Hepatocyte (in vitro differentiated cells): ENCODE data around the gene BUB1. TPM values are rescaled to one million over a fixed set of nuclear protein-coding genes. Genes with fewer than 3 reads are reported as not detected.

ENCODE experiments used
- DNase-seq: peaks from one replicate; pipeline ENCODE4 v3.0.0-alpha.2; 2016; ENCODE audit warnings: low spot score
- H2AFZ ChIP-seq: fragments of 200-600 bp; sonication (generic); 2 replicates; pipeline ENCODE4 v1.6.0; 2016; ENCODE audit warnings: antibody characterized with exemption, mild to moderate bottlenecking
- H3K27ac ChIP-seq: fragments of 200-600 bp; sonication (generic); 2 replicates; pipeline ENCODE4 v1.5.1; 2016; ENCODE audit warnings: mild to moderate bottlenecking
- H3K27me3 ChIP-seq: fragments of 200-600 bp; sonication (generic); 2 replicates; pipeline ENCODE4 v1.6.1; 2016
- H3K36me3 ChIP-seq: fragments of 200-600 bp; sonication (generic); replicated peaks from 2 replicates; pipeline ENCODE4 v1.5.1; 2016; ENCODE audit warnings: low read depth; ENCODE audit not compliant: insufficient read depth
- H3K4me1 ChIP-seq: fragments of 200-600 bp; sonication (generic); 2 replicates; pipeline ENCODE4 v1.5.1; 2016; ENCODE audit warnings: mild to moderate bottlenecking, moderate library complexity; ENCODE audit not compliant: insufficient read depth
- H3K4me2 ChIP-seq: fragments of 200-600 bp; sonication (generic); 2 replicates; pipeline ENCODE4 v1.6.0; 2016
- H3K4me3 ChIP-seq: fragments of 200-600 bp; sonication (generic); 2 replicates; pipeline ENCODE4 v1.5.1; 2016; ENCODE audit warnings: mild to moderate bottlenecking
- H3K79me2 ChIP-seq: fragments of 200-600 bp; sonication (generic); 2 replicates; pipeline ENCODE4 v1.6.0; 2017; ENCODE audit warnings: mild to moderate bottlenecking
- H3K9me2 ChIP-seq: fragments of 200-600 bp; sonication (generic); replicated peaks from 2 replicates; pipeline ENCODE4 v1.6.0; 2017; ENCODE audit warnings: mild to moderate bottlenecking; ENCODE audit not compliant: insufficient read depth
- H3K9me3 ChIP-seq: fragments of 200-600 bp; sonication (generic); 2 replicates; pipeline ENCODE4 v1.5.1; 2016; ENCODE audit warnings: low read depth, mild to moderate bottlenecking
- H4K20me1 ChIP-seq: fragments of 200-600 bp; sonication (generic); 2 replicates; pipeline ENCODE4 v1.6.0; 2016; ENCODE audit warnings: mild to moderate bottlenecking; ENCODE audit not compliant: insufficient read depth, poor library complexity, severe bottlenecking
- CTCF ChIP-seq: fragments of 200-600 bp; sonication (generic); IDR thresholded peaks from 2 replicates; pipeline ENCODE4 v1.5.1; 2016; ENCODE audit warnings: antibody characterized with exemption, mild to moderate bottlenecking; ENCODE audit not compliant: poor library complexity
- EZH2 ChIP-seq: fragments of 200-600 bp; sonication (generic); IDR thresholded peaks from 2 replicates; pipeline ENCODE4 v1.6.1; 2016; ENCODE audit warnings: antibody characterized with exemption, mild to moderate bottlenecking, borderline replicate concordance
- EZH2phosphoT487 ChIP-seq: fragments of 200-600 bp; sonication (generic); IDR thresholded peaks from one replicate; pipeline ENCODE4 v1.6.1; 2018; ENCODE audit warnings: antibody characterized with exemption, mild to moderate bottlenecking, low read depth, moderate library complexity; ENCODE audit not compliant: unreplicated experiment, severe bottlenecking
- WGBS: methylation state at CpG from one replicate; pipeline ENCODE4 v1.1.6; 2016; ENCODE audit warnings: low lambda C conversion rate; ENCODE audit errors: missing lambda C conversion rate; 5-methylcytosine and 5-hydroxymethylcytosine counted together
- polyA plus RNA-seq: library from polyadenylated mRNA; unstranded; fragments of >200 nt; fragmentation: Nextera tagmentation; extraction: Ambion mirVana; gene quantifications from 2 replicates; pipeline ENCODE4 v1.2.1, GENCODE V29; 2016
- total RNA-seq: library from RNA; depleted of rRNA; stranded (reverse); fragments of >200 nt; gene quantifications from 2 replicates; pipeline ENCODE4 v1.2.3, GENCODE V29; 2014

The BUB1 gene
- total and polyA plus RNA-seq, 2 experiments from 2014 or later, result 5.8 to 12.4 TPM

- Histone ChIP-seq H3K9me2 (no peaks in the 10 kb centered on the region), H3K36me3 (no peaks in the 10 kb centered on the region), H3K4me3 (no peak overlapping the region), H3K27me3 (no peaks in the 10 kb centered on the region), H3K9me3 (no peaks in the 10 kb centered on the region), H2AFZ (no peak overlapping the region), H4K20me1 (no peaks in the 10 kb centered on the region), H3K79me2 (no peaks in the 10 kb centered on the region), H3K4me1 (peaks cover 18% of the 10 kb centered on the region), H3K27ac (peak overlapping the region; percentile 74), H3K4me2 (no peak overlapping the region)
- no peak for DNase-seq
- WGBS, result 69% methylated on average over 6 of the region's 6 CpGs
- TF ChIP-seq EZH2, result no peak
- no peak for TF ChIP-seq CTCF
- no peak for TF ChIP-seq EZH2phosphoT487
These were observed 36.8 kb upstream of the BUB1 start for GRCh38 chr2:110714452-110715224.

GRCh38 chr2:110713513-110714362 is 35.9 kb upstream of the BUB1 start:
- no peak overlapping the region for H3K4me3 ChIP-seq
- peak; percentile 67 for DNase-seq
- no peaks in the 10 kb centered on the region for H3K27me3 ChIP-seq
- no peak overlapping the region for H2AFZ ChIP-seq
- no peaks in the 10 kb centered on the region for H3K36me3 ChIP-seq
- H3K4me2 ChIP-seq, result no peak overlapping the region
- no peaks in the 10 kb centered on the region for H3K9me2 ChIP-seq
- H3K27ac ChIP-seq, result peak overlapping the region; percentile 91
- no peak for TF ChIP-seq EZH2
- 80% methylated on average over 6 of the region's 6 CpGs for WGBS
- no peaks in the 10 kb centered on the region for H4K20me1 ChIP-seq
- no peaks in the 10 kb centered on the region for H3K79me2 ChIP-seq
- H3K9me3 ChIP-seq, result no peaks in the 10 kb centered on the region
- peaks cover 18% of the 10 kb centered on the region for H3K4me1 ChIP-seq

GRCh38 chr2:110712737-110713136 is 34.9 kb upstream of the BUB1 start:
- no peaks in the 10 kb centered on the region for H3K9me3 ChIP-seq
- no peak overlapping the region for H2AFZ ChIP-seq
- 95% methylated on average over 1 of the region's 1 CpG for WGBS
- no peak overlapping the region for H3K4me2 ChIP-seq
- H3K4me3 ChIP-seq, result no peak overlapping the region
- no peaks in the 10 kb centered on the region for H3K36me3 ChIP-seq
- no peaks in the 10 kb centered on the region for H4K20me1 ChIP-seq
- no peaks in the 10 kb centered on the region for H3K79me2 ChIP-seq
- no peak for TF ChIP-seq EZH2
- TF ChIP-seq CTCF, result no peak
- no peak for TF ChIP-seq EZH2phosphoT487
- H3K9me2 ChIP-seq, result no peaks in the 10 kb centered on the region
- peak overlapping the region; percentile 91 for H3K27ac ChIP-seq
- H3K27me3 ChIP-seq, result no peaks in the 10 kb centered on the region
- no peak for DNase-seq
- H3K4me1 ChIP-seq, result peaks cover 18% of the 10 kb centered on the region

- no peak for DNase-seq
These were observed 30.6 kb upstream of the BUB1 start for GRCh38 chr2:110708455-110708854.

More at GRCh38 chr2:110708455-110708854, 30.6 kb upstream of the BUB1 start:
- Histone ChIP-seq H3K9me3 (no peaks in the 10 kb centered on the region), H4K20me1 (no peaks in the 10 kb centered on the region), H3K9me2 (no peaks in the 10 kb centered on the region), H3K27ac (no peak overlapping the region), H3K4me3 (no peak overlapping the region), H3K4me1 (peaks cover 13% of the 10 kb centered on the region), H3K4me2 (no peak overlapping the region), H3K27me3 (peaks cover 12% of the 10 kb centered on the region), H3K79me2 (no peaks in the 10 kb centered on the region), H2AFZ (no peak overlapping the region), H3K36me3 (no peaks in the 10 kb centered on the region)
- TF ChIP-seq EZH2phosphoT487 (no peak), EZH2 (no peak), CTCF (no peak)
- WGBS, result 52% methylated on average over 1 of the region's 1 CpG
